NT2/D1 (cell line): ENCODE results near the gene CHTOP.

Experiments
- DNase-seq: peaks from one replicate; pipeline ENCODE4 v3.0.0-alpha.2; 2011; ENCODE audit warnings: low read depth, low spot score
- H3K27me3 ChIP-seq: 2 replicates; pipeline ENCODE4 v1.6.0; 2011; ENCODE audit warnings: mild to moderate bottlenecking; ENCODE audit not compliant: insufficient read length, insufficient read depth
- H3K36me3 ChIP-seq: 2 replicates; pipeline ENCODE4 v1.6.1; 2011; ENCODE audit warnings: mild to moderate bottlenecking, low read length, mixed read lengths; ENCODE audit not compliant: insufficient read depth, insufficient read length
- H3K4me1 ChIP-seq: 2 replicates; pipeline ENCODE4 v1.5.1; 2011; ENCODE audit not compliant: insufficient read depth, insufficient read length
- H3K4me3 ChIP-seq: 2 replicates; pipeline ENCODE4 v1.5.1; 2011; ENCODE audit warnings: low read depth; ENCODE audit not compliant: insufficient read length
- H3K9ac ChIP-seq: 2 replicates; pipeline ENCODE4 v1.6.0; 2011; ENCODE audit warnings: low read depth; ENCODE audit not compliant: insufficient read length
- H3K9me3 ChIP-seq: 2 replicates; pipeline ENCODE4 v1.5.1; 2011; ENCODE audit warnings: mild to moderate bottlenecking, low read length; ENCODE audit not compliant: insufficient read depth
- SUZ12 ChIP-seq: IDR thresholded peaks from 2 replicates; pipeline ENCODE4 v1.6.1; 2011; ENCODE audit not compliant: insufficient read length, insufficient read depth; ENCODE audit errors: extremely low read depth
- YY1 ChIP-seq: IDR thresholded peaks from 2 replicates; pipeline ENCODE4 v1.6.1; 2011; ENCODE audit not compliant: insufficient read length, insufficient read depth
- ZNF274 ChIP-seq: IDR thresholded peaks from 2 replicates; pipeline ENCODE4 v1.6.1; 2011; ENCODE audit warnings: mild to moderate bottlenecking, low read depth, low read length

Gene CHTOP

GRCh38 chr1:153628638-153629342, 5.1 kb upstream of the CHTOP start:
- no peaks in the 10 kb centered on the region for H3K9me3 ChIP-seq
- peaks cover 34% of the 10 kb centered on the region for H3K4me1 ChIP-seq
- peak overlapping the region; percentile 24 for H3K9ac ChIP-seq
- H3K36me3 ChIP-seq, result peaks cover 34% of the 10 kb centered on the region
- no peaks in the 10 kb centered on the region for H3K27me3 ChIP-seq
- no peak for DNase-seq
- no peak overlapping the region for H3K4me3 ChIP-seq
- TF ChIP-seq ZNF274 (no peak), YY1 (no peak), SUZ12 (no peak)

- no peak for DNase-seq
- no peak overlapping the region for H3K9ac ChIP-seq
- H3K4me1 ChIP-seq, result peaks cover 34% of the 10 kb centered on the region
- no peaks in the 10 kb centered on the region for H3K9me3 ChIP-seq
- peaks cover 29% of the 10 kb centered on the region for H3K36me3 ChIP-seq
- H3K27me3 ChIP-seq, result no peaks in the 10 kb centered on the region
- H3K4me3 ChIP-seq, result no peak overlapping the region
- TF ChIP-seq YY1 (no peak), SUZ12 (no peak), ZNF274 (no peak)
These were observed 4.6 kb upstream of the CHTOP start for GRCh38 chr1:153629343-153629665.

DNA sequence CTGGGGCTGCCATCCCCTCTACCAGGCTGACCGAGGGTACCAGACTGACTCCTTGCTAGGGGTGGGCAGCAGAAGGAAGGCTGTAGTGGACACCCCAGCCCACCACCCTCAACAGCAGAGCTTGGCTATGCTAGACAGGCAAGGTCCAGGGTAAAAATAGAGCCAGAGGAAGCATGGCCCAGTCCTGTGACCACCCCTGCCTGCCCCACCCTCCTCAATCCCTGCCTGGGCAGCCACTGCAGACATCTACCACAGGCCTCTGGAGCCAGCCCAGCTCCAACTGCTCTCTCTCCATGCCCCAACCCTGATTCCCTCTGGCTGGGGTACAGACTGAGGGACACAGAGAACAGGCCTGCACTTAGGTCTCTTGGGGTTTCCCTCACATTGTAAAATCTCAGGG, 3.9 kb upstream of the CHTOP start:
- H3K9me3 ChIP-seq, result no peaks in the 10 kb centered on the region
- peak overlapping the region; percentile 24 for H3K9ac ChIP-seq
- H3K4me1 ChIP-seq, result peaks cover 34% of the 10 kb centered on the region
- DNase-seq, result no peak
- H3K36me3 ChIP-seq, result peaks cover 24% of the 10 kb centered on the region
- no peaks in the 10 kb centered on the region for H3K27me3 ChIP-seq
- no peak for TF ChIP-seq ZNF274
- no peak for TF ChIP-seq SUZ12
- TF ChIP-seq YY1, result no peak
- H3K4me3 ChIP-seq, result no peak overlapping the region

DNA sequence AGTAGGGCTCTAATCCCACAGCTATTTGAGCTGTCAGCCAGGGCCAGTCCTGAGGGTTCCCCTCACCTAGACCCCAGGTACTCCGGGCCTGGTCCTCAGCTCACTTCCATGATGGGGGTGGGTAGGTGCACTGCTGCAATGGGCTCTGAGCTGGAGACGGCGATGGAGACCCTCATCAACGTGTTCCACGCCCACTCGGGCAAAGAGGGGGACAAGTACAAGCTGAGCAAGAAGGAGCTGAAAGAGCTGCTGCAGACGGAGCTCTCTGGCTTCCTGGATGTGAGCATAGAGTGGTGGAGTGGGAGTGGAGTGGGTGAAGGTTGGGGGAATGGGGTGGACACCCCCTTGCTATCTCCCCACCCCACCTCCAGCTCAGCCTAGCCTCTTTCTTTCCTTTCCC, 3.5 kb upstream of the CHTOP start:
- no peaks in the 10 kb centered on the region for H3K9me3 ChIP-seq
- TF ChIP-seq YY1, result no peak
- no peak for TF ChIP-seq SUZ12
- TF ChIP-seq ZNF274, result no peak
- H3K9ac ChIP-seq, result no peak overlapping the region
- H3K4me3 ChIP-seq, result no peak overlapping the region
- no peak for DNase-seq
- no peaks in the 10 kb centered on the region for H3K27me3 ChIP-seq
- H3K4me1 ChIP-seq, result peaks cover 34% of the 10 kb centered on the region
- peaks cover 24% of the 10 kb centered on the region for H3K36me3 ChIP-seq

GRCh38 chr1:153631047-153632022, 2.5 kb upstream of the CHTOP start:
- DNase-seq, result no peak
- peaks cover 25% of the 10 kb centered on the region for H3K36me3 ChIP-seq
- H3K9ac ChIP-seq, result no peak overlapping the region
- TF ChIP-seq SUZ12 (no peak), YY1 (no peak), ZNF274 (no peak)
- H3K4me3 ChIP-seq, result no peak overlapping the region
- no peaks in the 10 kb centered on the region for H3K27me3 ChIP-seq
- H3K4me1 ChIP-seq, result peaks cover 28% of the 10 kb centered on the region
- no peaks in the 10 kb centered on the region for H3K9me3 ChIP-seq

DNA sequence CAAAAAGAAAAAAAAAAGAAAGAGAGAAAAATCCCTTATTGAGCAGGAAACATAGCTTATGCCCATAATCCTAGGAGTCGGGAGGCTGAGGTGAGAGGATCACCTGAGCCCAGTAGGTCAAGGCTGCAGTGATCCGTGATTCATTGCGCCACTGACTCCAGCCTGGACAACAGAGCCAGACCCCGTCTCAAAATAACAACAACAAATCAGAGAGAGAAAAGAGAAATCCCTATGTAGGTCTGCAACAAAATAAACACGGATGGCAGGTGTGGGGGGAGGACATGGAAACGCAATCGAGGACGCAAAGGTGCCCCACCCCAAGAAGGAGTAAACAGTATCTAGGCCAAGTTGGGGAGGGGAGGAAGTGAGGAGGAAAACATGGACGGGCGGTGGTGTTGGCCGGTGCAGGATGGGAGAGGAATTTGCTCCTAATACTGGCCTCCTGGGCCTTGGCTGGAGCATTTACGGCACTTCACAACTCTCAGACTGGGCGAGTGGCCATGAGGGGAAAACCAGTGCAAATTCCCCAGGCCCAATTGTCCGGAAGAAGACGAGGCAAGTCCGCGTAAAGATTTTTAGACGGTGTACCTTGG, 609 bp upstream of the CHTOP start:
- no peak for DNase-seq
- H3K36me3 ChIP-seq, result peaks cover 42% of the 10 kb centered on the region
- no peaks in the 10 kb centered on the region for H3K27me3 ChIP-seq
- peak overlapping the region; percentile 100 for H3K4me3 ChIP-seq
- H3K4me1 ChIP-seq, result peaks cover 21% of the 10 kb centered on the region
- no peak for TF ChIP-seq YY1
- no peak for TF ChIP-seq SUZ12
- no peak for TF ChIP-seq ZNF274
- H3K9ac ChIP-seq, result no peak overlapping the region
- no peaks in the 10 kb centered on the region for H3K9me3 ChIP-seq

DNA sequence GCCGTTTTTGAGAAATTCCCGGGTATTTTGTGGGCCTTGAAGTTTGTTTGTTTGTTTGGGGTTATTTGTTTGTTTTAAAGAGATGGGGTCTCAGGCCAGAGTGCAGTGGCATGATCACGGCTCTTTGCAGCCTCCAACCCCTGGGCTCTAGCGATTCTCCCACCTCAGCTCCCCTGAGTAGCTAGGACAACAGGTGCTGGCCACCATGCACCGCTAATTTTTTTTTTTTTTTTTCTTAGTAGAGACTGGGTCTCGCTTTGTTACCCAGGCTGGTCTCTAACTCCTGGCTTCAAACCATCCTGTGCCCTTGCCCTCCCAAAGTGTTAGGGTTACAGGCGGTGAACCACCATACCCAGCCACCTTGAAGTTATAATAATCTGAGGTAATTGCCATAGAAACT, 2.0 kb downstream of the CHTOP start:
- no peak for DNase-seq
- TF ChIP-seq ZNF274, result no peak
- TF ChIP-seq YY1, result no peak
- TF ChIP-seq SUZ12, result no peak
- H3K9ac ChIP-seq, result peak overlapping the region; percentile 21
- H3K9me3 ChIP-seq, result no peaks in the 10 kb centered on the region
- H3K4me3 ChIP-seq, result no peak overlapping the region
- H3K4me1 ChIP-seq, result no peaks in the 10 kb centered on the region
- peaks cover 68% of the 10 kb centered on the region for H3K36me3 ChIP-seq
- H3K27me3 ChIP-seq, result no peaks in the 10 kb centered on the region
